Esophagus muscularis mucosa (tissue), 4 donors: ENCODE measurements around the gene PREX1. TPM values are rescaled to one million over a fixed set of nuclear protein-coding genes. Genes with fewer than 3 reads are reported as not detected.

Experiments used
- DNase-seq: peaks from one replicate; pipeline ENCODE4 v3.0.0-alpha.2; 2017; ENCODE audit errors: extremely low spot score
- H3K27ac ChIP-seq, 4 donors: fragments of 200-600 bp; sonication (generic); replicated peaks in 1 of 4; 1 replicate in 3 of 4; 2 replicates in 1 of 4; pipeline ENCODE4 v1.5.1; 2016 to 2019; ENCODE audit warnings: mild to moderate bottlenecking in 1 of 4
- H3K27me3 ChIP-seq, 4 donors: fragments of 200-600 bp; sonication (generic); one replicate each; pipeline versions ENCODE4 v1.5.1 to v1.6.0; 2016 to 2019
- H3K36me3 ChIP-seq, 4 donors: fragments of 200-600 bp; sonication (generic); one replicate each; pipeline ENCODE4 v1.5.1; 2016 to 2019
- H3K4me1 ChIP-seq, 4 donors: fragments of 200-600 bp; sonication (generic); one replicate each; pipeline ENCODE4 v1.5.1; 2016 to 2019
- H3K4me3 ChIP-seq, 4 donors: fragments of 200-600 bp; sonication (generic); 1 replicate in 2 of 4; 2 replicates in 2 of 4; pipeline ENCODE4 v1.5.1; 2016 to 2019; ENCODE audit warnings: mild to moderate bottlenecking in 4 of 4, moderate library complexity in 1 of 4
- H3K9me3 ChIP-seq, 4 donors: fragments of 200-600 bp; sonication (generic); 1 replicate in 3 of 4; 2 replicates in 1 of 4; pipeline ENCODE4 v1.5.1; 2016 to 2019
- CTCF ChIP-seq, 3 experiments: fragments of 200-600 bp in 2 of 3; fragments of 450-650 bp in 1 of 3; sonication (generic) in 2 of 3; IDR thresholded peaks; one replicate each; pipeline ENCODE4 v1.5.1; 2017 to 2019; ENCODE audit warnings: antibody characterized with exemption in 3 of 3, mild to moderate bottlenecking in 2 of 3, moderate library complexity in 1 of 3
- EP300 ChIP-seq: sonication (generic); formaldehyde crosslinking; IDR thresholded peaks from one replicate; pipeline ENCODE4 v1.6.1; 2017; ENCODE audit warnings: antibody characterized with exemption
- POLR2A ChIP-seq: fragments of 450-650 bp; IDR thresholded peaks from one replicate; pipeline ENCODE4 v1.6.1; 2017; ENCODE audit warnings: antibody characterized with exemption, moderate library complexity, mild to moderate bottlenecking, low read depth
- POLR2AphosphoS5 ChIP-seq, 2 donors: sonication (generic); formaldehyde crosslinking; IDR thresholded peaks; one replicate each; pipeline ENCODE4 v1.6.1; 2017; ENCODE audit warnings: antibody characterized with exemption in 2 of 2
- whole genome bisulfite sequencing: methylation state at CpG from one replicate; pipeline ENCODE4 v1.1.5; 2018; 5-methylcytosine and 5-hydroxymethylcytosine counted together
- intact Hi-C: fragments of 100-400 bp; cut with DNase I; formaldehyde crosslinking; loops from one replicate; pipeline ENCODE4 v1.15.1; 2023
- total RNA-seq, 4 donors: library from RNA; depleted of rRNA; stranded (reverse); fragments of >200 nt; gene quantifications; one replicate each; pipeline versions ENCODE4 v1.1.0 to v1.2.1, GENCODE V29; 2016

PREX1 gene
- total RNA-seq, 4 donors from 2014 or later, result 20.8 to 37.1 (median 24.3) TPM

DNA sequence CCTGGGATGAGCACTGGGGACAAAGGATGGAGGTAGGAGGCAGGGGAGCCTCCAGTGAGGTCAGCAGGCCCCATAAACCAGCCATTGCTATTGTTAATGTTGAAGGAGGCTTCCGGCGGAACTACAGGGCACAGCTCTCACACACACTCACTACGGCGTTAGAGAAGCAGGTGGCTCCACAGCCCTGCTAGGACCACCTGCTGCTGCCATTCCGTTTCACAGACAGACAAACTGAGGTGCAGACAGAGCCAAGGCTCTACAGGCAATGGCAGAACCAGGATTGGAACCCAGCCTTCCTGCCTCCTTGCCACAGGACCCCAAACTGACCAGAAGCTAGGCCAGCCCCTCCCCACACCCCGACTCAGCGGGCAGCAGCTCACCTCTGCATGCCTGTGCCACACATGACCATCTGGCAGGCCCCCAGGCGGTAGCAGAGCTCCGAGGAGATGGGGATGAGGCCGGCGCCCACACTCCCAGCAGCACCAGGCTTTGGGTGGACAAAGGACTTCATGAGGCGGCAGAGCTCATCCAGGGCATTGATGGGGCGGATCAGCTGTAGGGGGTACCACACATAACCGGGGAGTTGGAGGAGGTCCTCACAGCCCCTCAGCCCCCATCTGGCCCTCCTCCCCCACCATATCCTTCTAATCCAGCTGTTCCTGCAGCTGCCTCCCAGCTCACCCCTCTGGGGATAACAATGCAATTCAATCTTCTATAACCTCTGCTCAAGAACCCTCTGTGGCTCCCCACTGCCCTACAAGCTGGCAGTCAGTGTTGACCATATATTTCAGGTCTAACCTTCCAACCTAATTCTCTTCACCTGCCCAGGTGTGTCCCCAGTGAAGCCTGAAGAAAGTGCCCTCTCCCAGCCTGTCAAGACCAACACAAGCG lies 198.5 kb downstream of the PREX1 start:
- no peak overlapping the region for H3K27ac ChIP-seq
- H3K27me3 ChIP-seq, result no peaks in the 10 kb centered on the region
- intact Hi-C loops, result loop anchor here (10.0 kb wide), 1 partner anchor 655 kb away; no protein-coding TSS in a partner anchor
- DNase-seq, result no peak
- TF ChIP-seq CTCF (IDR thresholded peaks at IDR 0.05), result no peak
- no peak for TF ChIP-seq POLR2AphosphoS5 (IDR thresholded peaks at IDR 0.05)
- TF ChIP-seq POLR2A, result no peak
- TF ChIP-seq EP300, result no peak
- 85% methylated on average over 11 of the region's 15 CpGs for WGBS
- no peak overlapping the region for H3K4me3 ChIP-seq
- no peaks in the 10 kb centered on the region for H3K4me1 ChIP-seq
- H3K9me3 ChIP-seq, result no peaks in the 10 kb centered on the region
- peaks cover 19 to 92% (median 73%) of the 10 kb centered on the region in 4 donors for H3K36me3 ChIP-seq

DNA sequence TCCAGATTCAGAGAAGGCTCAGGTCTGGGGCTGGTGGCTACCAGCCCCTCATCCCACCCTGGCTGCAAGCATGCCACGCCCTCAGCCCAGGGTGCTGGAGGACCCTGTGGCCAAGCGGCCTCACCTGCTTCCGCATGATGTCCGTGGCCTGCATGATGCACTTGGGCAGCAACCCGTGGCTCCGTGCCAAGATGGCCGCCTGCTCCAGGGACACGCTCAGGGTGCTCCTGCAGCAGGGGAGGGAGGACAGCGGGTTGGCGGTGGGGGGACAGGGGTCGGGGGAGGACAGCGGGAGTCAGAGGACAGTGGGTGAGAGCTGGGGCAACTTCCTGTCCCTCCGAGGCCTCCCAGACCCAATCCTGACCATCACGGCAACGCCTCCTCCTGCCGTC lies 200.1 kb downstream of the PREX1 start:
- no peak for DNase-seq
- intact Hi-C loops, result loop anchor here (10.0 kb wide), 1 partner anchor 653 kb away; no protein-coding TSS in a partner anchor
- H3K27me3 ChIP-seq, result no peaks in the 10 kb centered on the region

GRCh38 chr20:48626938-48627736 lies 200.7 kb downstream of the PREX1 start:
- WGBS, result 75% methylated on average over 15 of the region's 18 CpGs
- no peak for TF ChIP-seq POLR2AphosphoS5 (IDR thresholded peaks at IDR 0.05)
- TF ChIP-seq POLR2A, result no peak
- Histone ChIP-seq H3K36me3 (peaks cover 16 to 81% (median 64%) of the 10 kb centered on the region in 4 donors), H3K4me1 (no peaks in the 10 kb centered on the region), H3K27me3 (no peaks in the 10 kb centered on the region), H3K27ac (no peak overlapping the region), H3K4me3 (no peak overlapping the region), H3K9me3 (no peaks in the 10 kb centered on the region)
- intact Hi-C loops, result loop anchor here (10.0 kb wide), 1 partner anchor 652 kb away; no protein-coding TSS in a partner anchor
- no peak for DNase-seq

More for the DNA sequence above, 200.1 kb downstream of the PREX1 start:
- Histone ChIP-seq H3K27ac (no peak overlapping the region), H3K4me1 (no peaks in the 10 kb centered on the region), H3K36me3 (peaks cover 19 to 87% (median 70%) of the 10 kb centered on the region in 4 donors), H3K4me3 (no peak overlapping the region), H3K9me3 (no peaks in the 10 kb centered on the region)
- WGBS, result 83% methylated on average over 16 of the region's 16 CpGs
- TF ChIP-seq POLR2AphosphoS5 (IDR thresholded peaks at IDR 0.05), result no peak
- no peak for TF ChIP-seq CTCF (IDR thresholded peaks at IDR 0.05)
- no peak for TF ChIP-seq POLR2A
- no peak for TF ChIP-seq EP300

GRCh38 chr20:48626226-48626937 lies 201.4 kb downstream of the PREX1 start:
- no peak overlapping the region for H3K4me3 ChIP-seq
- peaks cover under 1 to 3% (median 2%) of the 10 kb centered on the region in 4 donors for H3K4me1 ChIP-seq
- H3K27ac ChIP-seq, result no peak overlapping the region
- H3K27me3 ChIP-seq, result no peaks in the 10 kb centered on the region
- no peaks in the 10 kb centered on the region for H3K9me3 ChIP-seq
- peaks cover 12 to 73% (median 57%) of the 10 kb centered on the region in 4 donors for H3K36me3 ChIP-seq
- no peak for DNase-seq
- 80% methylated on average over 18 of the region's 24 CpGs for WGBS
- intact Hi-C loops, result loop anchor here (10.0 kb wide), 1 partner anchor 652 kb away; no protein-coding TSS in a partner anchor
- TF ChIP-seq POLR2AphosphoS5 (IDR thresholded peaks at IDR 0.05), result no peak
- TF ChIP-seq EP300, result no peak
- TF ChIP-seq POLR2A, result no peak
- TF ChIP-seq CTCF (IDR thresholded peaks at IDR 0.05), result no peak
